ENCODE results near the gene SETD7.
"Not testable (repeated sequence)": the region's sequence is repeated elsewhere in the genome, so short reads cannot be mapped to it uniquely, and the experiment has no call there.

SETD7 gene

DNA sequence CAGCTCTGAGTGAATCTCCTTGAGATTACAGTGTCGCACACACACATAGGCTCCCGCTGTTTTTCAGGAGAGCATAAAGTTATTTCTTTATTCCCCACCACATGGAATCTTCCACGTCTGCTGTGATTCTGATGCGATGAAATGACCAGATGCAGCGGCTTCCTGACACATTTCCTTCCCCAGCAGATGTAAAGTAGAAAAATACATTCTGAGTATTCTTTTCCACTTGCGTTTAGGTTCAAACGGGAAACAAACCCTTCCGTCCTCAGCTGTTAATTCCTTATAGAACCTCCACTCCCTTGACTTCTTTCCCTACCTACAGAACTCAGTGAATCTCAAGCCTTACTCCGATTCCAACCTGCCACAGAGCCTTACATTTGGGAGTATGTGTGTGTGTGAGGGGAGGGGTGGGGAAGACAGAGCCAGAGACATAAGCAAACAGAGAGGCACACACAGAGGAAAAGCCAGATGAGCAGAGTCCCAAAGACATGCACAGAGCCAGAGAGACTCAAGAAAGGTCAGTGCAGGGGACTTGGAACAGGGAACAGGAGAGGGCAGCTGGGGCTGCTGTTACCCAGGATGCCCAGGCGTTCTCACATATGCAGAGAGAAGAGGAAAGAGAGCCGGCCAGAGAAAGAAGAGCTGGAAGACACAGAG is 47.3 kb downstream of the SETD7 start:
- no peak for DNase-seq

DNA sequence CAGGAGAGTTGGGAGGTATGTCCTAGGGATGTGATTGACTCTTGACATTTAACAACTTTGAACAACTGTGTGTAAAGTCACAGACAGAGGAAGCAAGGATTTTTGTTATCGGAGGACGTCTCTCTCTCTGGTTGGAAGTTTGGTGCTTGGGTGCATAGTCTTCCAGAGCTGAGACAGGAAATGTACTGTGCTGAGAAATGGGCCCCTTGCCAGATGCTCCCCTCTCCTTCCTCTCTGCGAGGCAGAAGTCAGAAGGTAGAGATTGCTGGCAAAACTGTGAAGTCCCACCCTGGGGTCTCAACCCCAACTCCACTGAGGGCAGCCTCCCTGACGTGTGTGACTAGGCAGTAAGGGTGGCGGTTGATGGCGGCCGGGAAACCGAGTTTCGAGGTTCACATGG is 49.2 kb downstream of the SETD7 start:
- no peak for DNase-seq

DNA sequence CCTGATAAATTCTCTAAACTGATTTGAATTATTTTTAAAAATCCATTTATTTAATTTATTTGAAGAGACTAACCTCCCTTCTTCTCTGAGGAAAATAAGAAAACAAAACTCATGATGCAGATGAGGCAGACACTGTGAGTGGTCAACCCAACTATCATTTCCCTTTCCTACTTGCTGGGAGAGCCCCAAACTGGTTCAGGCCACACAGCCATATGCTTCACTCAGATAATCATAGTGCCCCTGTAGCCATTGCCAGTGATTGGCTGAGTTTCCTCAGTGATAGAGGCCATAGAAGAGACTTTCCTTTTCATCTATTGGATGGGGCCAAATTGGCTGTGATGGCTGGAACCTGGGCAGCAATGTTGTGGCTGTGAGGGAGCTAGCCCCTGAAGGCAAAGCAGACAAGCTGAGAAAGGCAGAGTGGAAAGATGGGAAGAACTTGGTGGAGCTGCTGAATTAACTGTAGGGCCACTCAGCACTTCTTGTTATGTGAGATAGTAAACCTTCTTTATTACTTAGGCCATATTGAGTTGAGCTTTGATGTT is 52.3 kb downstream of the SETD7 start:
- no peak for DNase-seq

DNA sequence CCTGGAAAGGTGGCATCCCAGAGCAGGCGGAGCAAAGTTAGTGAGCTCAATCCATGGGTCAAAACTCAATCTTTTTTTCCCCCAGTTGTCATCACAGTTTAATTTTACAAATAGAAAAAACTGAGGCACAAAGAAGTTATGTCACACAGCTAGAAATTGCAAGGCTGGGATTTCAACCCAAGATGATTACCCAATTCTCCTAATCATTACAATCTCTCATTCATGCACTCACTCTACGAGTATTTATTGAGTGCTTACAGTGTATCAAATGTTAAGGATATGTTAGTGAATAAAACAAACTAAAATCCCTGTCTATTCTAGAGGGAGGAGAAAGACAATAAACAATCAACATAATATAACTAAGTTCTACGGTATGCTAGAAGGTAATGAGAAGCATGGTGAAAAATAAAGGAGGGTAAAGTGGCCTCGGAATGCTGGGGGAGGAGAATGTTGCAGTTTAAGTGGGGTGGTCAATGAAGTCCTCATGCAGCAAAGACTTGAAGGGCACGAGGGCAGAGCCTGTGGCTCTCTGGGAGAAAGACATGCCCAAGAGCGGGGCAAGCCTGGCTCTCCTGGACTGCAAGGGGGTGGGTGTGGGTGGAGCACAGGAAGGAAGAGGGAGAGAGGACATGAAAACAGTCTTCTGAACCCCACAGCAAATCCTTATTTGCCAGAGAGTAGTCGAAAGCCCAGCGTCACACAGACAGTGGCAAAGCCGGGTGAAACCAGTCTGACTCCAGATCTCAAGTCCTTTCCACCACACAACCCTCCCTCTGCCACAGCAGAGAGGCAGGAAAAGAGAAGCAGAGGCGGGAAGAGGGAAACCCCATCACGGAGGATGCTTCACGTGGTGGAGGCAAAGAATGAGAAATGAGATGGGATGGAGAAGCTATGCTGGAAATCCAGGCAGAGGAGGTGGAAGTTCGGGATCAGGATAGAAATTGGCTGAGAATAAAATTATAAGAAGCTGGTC is 53.8 kb downstream of the SETD7 start:
- DNase-seq = no peak

DNA sequence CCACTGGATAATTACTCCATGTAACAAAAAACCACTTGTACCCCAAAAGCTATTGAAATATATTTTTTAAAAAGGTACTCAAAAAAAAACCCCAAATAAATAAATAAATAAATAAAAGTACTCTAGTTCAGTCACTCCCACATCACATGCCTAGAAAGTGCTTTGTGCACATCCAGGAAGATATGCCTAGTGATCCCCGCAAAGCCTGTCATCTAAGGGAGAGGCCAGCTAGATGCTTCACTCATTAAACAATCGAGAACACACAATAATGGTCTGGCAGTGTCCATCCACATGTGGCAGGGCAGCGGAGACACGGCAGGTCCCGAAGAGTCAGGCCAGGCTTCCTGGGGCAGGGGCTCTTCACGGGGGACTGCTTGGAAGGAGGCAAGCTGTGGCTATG is 54.5 kb downstream of the SETD7 start:
- no peak for DNase-seq

DNA sequence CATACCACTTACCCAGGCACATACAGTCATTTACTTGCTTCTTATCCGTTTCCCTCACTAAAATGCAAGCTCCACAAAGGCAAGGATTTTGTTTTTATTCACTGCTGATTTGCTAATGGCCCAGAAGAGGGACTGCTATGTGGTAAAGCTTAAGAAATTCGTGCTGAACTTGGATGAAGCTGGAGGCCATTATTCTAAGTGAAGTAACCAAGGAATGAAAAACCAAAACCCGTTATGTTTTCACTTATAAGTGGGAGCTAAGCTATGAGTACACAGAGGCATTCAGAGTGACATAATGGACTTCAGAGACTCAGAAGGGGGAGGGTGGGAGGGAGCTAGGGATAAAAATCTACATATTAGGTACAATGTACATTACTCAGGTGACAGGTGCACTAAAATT is 54.9 kb downstream of the SETD7 start:
- DNase-seq = no peak

DNA sequence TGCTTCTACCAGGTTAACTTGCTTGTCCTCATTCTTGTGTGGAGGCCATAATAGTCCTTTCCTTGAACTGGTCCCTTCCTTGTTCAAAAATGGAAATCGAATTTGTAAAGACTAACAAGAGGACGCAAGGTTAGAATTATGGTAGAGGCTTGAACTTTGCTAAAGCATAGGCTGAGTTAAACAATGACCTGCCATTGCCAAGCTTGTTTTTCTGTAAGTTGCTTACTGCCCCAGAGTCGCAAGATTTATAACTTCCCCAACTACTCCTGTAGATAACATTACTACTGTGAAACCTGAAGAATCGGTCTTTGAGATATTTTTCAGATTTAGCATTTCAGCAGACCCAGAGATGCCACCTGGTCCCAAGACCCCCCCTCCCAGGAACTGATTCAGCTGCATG is 56.8 kb downstream of the SETD7 start:
- no peak for DNase-seq

DNA sequence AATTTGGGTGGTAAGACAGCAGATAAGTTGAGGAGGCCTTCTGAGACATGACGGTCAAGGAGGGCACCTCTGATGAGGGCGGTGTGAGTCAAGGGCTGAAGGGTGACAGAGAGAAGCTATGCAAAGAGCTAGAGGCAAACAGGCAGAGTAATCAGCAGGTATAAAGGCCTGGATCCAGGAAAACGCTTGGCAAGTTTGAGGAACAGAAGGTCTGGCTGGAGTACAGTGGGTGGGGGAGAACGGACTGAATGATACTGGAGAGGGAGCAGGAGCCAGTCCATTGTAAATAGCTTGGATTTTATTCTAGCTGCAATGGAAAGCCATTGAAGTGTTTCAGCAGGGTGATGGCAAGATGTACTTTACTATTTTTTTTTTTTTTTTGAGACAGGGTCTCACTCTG is 62.8 kb downstream of the SETD7 start:
- DNase-seq = no peak

DNA sequence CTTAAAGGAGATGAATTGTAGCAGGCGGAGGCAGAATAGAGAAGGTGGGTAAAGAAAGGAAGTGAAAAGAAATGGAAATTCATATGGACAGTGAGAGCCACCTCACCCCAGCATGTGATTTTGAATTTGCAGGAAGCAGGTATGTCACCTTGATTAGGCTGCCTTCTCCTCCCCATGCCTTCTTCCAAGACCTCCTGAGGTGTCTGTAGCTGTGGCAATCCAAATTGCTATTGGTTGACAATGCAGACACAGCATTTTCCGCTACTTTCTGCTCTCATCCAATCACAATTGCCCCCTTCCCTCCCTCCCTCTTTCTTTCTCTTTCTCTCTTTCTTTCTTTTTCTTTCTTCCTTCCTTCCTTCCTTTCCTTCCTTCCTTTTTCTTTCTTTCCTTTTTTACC is 63.6 kb downstream of the SETD7 start:
- DNase-seq = no peak

DNA sequence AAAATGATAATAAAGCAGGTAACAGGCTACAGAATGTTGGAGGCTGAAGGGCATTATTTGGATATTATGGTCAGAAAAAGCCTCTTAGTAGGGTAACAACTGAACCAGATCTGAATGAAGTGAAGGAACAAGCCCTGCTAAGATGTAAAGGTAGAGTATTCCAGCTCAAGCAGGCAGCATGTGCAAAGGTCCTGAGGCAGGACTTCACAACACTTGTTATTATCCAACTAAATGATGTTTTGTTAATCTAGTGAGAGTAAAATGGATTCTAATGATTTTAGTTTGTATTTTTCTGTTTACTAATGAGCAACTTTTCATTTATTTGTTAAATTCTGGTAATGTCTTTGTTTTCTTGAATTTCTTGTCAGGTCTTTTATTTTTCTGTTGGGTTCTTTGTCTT is 66.4 kb downstream of the SETD7 start:
- no peak for DNase-seq

DNA sequence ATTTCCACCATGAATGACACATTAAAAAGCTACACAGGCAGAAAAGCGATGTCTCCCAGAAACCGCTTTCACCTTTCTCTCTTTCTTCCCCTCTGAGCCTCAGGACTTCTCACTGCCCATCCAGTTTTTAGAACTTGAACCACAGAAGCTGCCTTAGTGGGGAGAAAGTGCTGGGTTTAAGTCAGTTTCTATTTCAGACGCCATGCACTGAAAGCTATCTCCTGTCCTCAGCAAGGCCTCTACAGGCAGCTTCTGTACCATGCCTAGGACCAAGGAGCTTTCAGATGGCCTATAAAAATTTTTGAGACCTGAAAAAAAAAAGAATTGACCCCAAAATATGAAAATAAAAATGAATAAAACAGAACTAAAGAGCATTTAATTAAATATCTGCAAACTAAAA is 67.6 kb downstream of the SETD7 start:
- DNase-seq = no peak

DNA sequence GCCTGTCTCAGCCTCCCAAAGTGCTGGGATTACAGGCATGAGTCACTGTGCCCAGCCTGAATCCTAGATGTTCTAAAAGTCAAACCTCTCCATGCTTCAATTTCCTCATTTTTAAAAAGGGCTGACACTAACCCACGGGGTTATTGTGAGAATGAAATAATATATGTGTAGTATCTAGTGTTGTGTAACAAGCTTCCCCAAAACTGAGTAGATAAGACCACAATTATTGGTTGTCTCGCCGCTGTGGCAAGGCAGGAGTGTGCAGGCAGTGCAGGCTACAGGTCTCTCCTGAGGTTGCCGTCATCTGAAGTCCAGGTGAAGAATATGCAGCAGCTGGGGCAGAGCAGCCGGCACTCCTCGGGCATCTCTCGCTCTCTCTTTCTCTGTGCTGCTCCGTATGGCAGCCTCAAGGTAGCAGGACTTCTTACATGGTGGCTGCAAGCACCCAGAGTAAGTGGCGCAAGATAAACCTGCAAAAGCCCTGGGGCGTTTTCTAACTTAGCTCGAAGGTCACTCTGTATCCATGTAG is 71.2 kb downstream of the SETD7 start:
- no peak for DNase-seq

DNA sequence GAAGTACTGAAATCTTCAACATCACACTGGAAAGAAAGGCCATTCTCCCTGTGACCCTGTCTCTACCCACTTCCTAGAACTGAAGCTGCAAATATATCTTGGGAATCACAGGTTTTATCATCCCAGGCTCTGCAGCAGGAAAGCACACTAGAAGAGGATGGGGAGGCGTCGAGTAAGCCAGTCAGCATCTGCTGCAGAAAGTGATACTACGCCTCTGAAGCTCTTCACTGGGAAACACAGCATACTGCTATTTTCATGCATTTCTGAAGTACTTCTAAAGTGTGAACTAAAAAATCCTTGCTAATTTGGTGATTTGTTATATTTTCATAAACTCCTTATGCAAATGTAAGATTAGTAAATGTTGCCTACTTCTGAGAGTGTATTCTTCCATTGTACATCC is 73.0 kb downstream of the SETD7 start:
- DNase-seq = no peak

DNA sequence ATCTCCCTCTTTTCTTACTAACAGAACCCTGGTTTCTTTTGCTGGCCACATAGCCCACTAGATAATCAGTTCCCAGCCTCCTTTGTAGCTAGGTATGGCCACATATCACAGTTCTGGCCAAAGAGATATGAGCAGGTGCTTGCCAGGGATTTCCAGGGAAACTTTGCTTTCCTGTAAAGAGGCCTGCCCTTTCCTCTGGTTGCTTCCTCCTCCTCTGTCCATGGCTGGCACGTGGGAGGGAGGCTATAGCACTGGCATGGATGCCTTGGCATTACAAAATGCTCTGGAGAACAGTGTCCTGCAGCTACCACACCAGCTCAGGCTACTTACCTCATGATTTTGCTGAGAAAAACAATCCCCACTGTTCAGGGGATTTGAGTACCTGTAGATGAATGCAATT is 74.6 kb downstream of the SETD7 start:
- no peak for DNase-seq

DNA sequence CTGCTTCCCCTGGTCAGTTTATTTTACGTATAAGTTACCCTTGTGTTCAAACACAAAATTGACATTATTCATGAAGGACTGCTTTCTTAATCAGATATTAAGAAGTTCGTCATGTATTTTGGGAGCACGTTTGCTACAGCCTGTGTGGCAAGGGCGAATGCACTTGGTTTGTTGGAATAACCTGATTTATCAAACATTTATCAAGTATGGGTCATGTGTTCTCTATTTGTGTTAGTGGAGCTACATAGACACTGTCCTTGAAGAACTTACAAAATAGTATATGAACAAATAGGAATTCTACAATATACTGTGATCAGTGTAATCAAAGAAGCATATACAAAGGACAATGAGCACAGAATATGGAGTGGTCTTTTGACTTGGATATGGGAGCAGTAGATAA is 79.7 kb downstream of the SETD7 start:
- no peak for DNase-seq

DNA sequence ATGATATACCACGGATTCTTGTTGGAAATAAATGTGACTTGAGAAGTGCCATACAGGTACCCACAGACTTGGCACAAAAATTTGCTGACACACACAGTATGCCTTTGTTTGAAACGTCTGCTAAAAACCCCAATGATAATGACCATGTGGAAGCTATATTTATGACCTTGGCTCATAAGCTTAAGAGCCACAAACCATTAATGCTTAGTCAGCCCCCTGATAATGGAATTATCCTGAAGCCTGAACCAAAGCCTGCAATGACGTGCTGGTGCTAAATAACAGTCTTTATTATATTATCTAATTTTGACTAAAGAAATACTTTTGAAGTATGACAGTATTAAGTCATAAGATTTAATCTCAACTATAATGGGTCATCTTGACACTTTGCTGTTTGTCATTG is 83.2 kb downstream of the SETD7 start:
- no peak for DNase-seq

DNA sequence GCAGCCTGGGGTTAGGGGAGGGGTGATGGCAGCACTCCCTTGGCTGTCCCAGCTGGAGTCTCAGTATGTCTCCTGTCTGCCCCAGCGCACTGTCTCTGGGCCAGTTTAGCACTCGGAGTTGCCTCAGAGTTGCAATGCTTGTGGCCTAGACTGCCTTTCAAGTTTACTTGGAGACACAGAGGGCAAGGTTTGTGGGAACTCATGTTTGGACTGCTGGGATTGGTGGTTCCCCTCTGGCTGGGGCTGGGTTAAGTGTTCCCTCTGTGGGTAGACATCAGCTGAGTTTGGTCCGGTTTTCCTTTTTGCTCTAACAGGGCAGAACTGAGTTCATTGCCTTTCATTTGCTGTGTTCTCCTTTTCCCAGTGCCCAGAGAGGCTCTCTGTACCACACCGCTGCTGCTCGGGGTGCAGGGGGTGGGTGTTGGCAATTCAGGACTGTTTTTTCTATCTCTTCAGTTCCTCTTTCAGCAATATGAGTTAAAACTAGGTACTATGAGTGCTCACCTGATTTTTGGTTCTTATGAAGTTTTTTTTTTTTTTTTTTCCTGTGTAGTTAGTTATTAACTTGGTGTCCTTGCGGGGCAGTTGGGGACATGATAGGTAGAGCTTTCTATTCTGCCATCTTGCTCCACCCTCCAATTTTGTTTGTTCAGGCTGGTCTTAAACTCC is 84.9 kb downstream of the SETD7 start:
- DNase-seq = no peak

DNA sequence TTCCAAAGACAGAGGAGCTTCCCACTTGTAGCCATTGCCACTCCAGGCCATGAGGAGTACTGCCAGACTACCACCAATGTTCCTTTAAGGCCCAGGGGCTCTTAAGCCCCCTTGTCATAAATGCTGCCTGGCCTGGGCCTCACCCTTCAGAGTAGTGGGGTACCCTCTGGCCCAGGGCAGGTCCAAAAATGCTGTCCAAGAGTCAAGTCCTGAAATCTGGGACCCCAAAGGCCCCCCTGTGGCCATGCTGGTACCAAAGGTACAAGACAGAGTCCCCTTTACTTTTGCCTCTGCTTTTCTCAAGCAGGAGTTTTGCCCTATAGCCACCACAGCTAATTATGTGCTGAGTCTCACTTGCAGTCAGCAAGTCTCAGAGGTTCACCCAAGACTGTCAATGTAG is 85.7 kb downstream of the SETD7 start:
- no peak for DNase-seq

DNA sequence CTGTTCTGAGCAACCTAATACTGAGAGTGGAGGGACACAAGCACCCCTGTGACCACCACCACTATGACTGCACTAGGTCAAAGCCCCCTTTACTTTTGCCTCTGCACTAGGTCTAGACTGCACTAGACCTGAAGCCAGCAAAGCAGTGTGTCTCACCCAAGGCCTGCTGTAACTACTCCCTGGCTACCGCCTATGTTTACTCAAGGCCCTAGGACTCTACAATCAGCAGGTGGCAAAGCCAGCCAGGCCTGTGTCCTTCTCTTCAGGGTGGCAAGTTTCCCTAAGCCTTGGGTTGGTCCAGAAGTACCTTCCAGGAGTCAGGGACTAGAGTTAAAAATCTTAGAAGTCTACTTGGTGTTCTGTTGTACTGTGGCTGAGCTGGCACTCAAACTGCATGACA is 86.2 kb downstream of the SETD7 start:
- no peak for DNase-seq

DNA sequence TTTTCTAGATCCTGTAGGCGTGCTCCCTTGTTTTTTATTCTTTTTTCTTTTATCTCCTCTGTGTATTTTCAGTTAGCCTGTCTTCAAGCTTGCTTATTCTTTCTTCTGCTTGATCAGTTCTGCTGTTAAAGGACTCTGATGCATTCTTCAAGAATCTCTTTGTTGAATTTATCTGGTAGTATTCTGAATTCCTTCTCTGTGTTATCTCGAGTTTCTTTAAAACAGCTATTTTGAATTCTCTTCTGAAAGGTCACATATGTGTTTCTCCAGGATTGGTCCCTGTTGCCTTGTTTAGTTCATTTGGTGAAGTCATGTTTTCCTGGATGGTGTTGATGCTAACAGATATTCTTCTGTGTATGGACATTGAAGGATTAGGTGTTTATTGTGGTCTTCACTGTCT is 86.8 kb downstream of the SETD7 start:
- DNase-seq = no peak

DNA sequence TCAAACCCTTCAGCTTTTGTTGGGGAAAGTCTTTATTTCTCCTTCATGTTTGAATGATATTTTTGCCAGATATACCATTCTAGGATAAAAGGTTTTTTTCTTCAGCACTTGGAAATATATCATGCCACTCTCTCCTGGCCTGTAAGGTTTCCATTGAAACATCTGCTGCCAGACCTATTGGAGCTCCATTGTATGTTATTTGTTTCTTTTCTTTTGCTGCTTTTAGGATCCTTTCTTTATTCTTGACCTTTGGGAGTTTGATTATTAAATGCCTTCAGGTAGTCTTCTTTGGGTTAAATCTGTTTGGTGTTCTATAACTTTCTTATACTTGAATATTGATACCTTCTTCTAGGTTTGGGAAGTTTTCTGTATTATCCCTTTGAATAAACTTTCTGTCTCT is 87.3 kb downstream of the SETD7 start:
- not testable (repeated sequence) for DNase-seq

DNA sequence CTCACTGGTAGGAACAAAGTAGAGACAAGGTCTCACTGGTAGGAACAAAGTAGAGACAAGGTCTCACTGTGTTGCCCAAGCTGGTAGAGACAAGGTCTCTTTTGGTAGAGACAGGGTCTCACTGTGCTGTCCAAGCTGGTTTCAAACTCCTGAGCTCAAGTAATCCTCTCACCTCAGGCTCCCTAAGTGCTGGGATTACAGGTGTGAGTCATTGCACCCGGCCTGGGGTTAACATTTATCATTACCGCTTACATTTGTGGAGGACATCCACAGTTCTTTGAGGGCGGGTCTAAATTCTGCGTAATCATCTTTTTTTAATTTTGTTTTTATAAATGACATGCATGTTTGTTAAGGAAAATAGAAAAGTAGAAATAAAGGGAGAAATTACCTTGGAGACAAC is 90.1 kb downstream of the SETD7 start:
- no peak for DNase-seq

DNA sequence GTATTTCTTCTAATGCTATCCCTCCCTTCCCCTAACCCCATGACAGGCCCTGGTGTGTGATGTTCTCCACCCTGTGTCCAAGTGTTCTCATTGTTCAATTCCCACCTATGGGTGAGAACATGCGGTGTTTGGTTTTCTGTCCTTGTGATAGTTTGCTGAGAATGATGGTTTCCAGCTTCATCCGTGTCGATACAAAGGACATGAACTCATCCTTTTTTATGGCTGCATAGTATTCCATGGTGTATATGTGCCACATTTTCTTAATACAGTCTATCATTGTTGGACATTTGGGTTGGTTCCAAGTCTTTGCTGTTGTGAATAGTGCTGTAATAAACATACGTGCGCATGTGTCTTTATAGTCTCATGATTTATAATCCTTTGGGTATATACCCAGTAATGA is 91.5 kb downstream of the SETD7 start:
- DNase-seq = not testable (repeated sequence)

All from islet precursor cell (in vitro differentiated cells).